Keratinocyte (primary cell): ENCODE results near the gene DYNC1I1.
A peak's percentile ranks its signal among the peaks of the same experiment; 100 is the strongest.

Experiments used
- CTCF ChIP-seq, 3 experiments: IDR thresholded peaks in 1 of 3; conservative IDR thresholded peaks in 1 of 3; optimal IDR thresholded peaks in 1 of 3; 2 replicates in 2 of 3; 3 replicates in 1 of 3; pipeline versions ENCODE3 to v1.5.1; 2011; ENCODE audit warnings: low read length in 3 of 3, mild to moderate bottlenecking in 3 of 3, moderate library complexity in 2 of 3, control low read depth in 1 of 3, inconsistent platforms in 1 of 3; ENCODE audit not compliant: insufficient read depth in 2 of 3; ENCODE audit errors: extremely low read depth in 1 of 3
- EZH2 ChIP-seq: IDR thresholded peaks from one replicate; pipeline ENCODE4 v1.6.1; 2012; ENCODE audit warnings: inconsistent platforms, mild to moderate bottlenecking, low read length, moderate library complexity

- TF ChIP-seq CTCF (optimal IDR thresholded peaks at IDR 0.05 in 1 of 3, IDR thresholded peaks at IDR 0.05 in 1 of 3, conservative IDR thresholded peaks at IDR 0.05 in 1 of 3; ENCODE audit: extremely low read depth in 1 of 3, insufficient read depth in 2 of 3, low read length in 3 of 3) (peak; percentile 32 to 57 (median 46)), EZH2 (no peak)
Observed at GRCh38 chr7:95871075-95871848, 98.9 kb downstream of the DYNC1I1 start.
